ENCODE measurements around the gene CAMK1.

Gene CAMK1

DNA sequence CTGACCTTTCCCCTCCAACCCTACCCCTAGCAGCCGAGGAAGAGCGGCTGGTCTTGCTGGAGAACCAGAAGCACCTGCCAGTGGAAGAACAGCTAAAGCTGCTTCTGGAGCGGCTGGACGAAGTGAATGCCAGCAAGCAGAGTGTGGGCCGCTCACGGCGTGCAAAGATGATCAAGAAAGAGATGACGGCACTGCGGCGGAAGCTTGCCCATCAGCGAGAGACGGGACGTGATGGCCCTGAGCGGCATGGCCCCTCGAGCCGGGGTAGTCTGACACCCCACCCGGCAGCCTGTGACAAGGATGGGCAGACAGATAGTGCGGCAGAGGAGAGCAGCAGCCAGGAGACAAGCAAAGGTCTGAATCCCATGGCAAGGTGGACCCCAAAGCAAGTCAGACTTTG is 26.2 kb downstream of the CAMK1 start:
- in situ Hi-C loops (cut with MboI; ENCODE audit: low sequenced_read_pairs), result no loop called here

DNA sequence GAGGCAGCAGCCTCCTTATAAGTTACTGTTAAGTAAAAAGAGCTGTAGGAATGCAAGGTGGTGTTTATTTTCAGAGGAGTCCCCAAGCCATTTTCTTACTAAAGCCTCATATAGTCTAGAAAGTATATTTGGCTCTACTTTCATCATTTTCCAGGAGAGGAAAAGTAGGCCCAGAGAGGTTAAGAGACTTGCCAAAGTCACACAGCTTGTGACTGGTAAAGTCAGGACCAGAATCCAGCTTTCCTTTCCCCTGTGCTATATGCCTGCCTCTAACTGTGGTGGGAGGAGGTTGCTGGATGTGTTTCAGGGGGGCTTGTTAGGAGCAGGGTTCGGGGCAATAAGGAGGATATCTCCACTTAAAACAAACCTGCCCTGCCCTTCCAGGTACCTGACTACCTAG is 27.2 kb downstream of the CAMK1 start:
- in situ Hi-C loops (cut with MboI; ENCODE audit: low sequenced_read_pairs), result no loop called here

DNA sequence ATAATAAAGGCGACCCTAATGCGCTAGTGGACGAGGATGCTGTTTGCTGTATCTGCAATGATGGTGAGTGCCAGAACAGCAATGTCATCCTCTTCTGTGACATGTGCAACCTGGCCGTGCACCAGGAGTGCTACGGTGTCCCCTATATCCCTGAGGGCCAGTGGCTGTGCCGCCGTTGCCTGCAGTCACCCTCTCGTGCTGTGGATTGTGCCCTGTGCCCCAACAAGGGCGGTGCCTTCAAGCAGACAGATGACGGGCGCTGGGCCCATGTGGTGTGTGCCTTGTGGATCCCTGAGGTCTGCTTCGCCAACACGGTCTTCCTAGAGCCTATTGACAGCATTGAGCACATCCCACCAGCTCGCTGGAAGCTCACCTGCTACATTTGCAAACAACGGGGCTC is 30.6 kb downstream of the CAMK1 start:
- in situ Hi-C loops (cut with MboI; ENCODE audit: low sequenced_read_pairs), result no loop called here

DNA sequence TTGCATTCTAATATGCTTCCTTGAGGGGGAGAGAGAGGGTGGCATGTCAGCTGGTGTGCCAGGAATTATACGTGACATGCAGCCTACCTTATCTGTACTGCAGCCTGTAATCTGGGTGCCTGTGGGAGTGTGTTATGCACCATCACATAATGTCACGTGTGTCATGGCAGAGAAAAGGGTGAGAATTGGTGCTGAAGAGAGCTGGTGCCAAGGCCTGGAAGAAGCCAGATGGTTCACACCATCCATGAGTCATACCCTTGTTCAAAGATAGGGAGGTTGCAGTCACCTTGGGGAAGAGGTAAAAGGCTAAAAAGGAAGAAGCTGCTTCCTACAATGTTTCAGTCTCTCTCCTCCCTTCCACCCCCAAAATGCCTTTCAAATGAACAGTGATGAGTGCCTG is 32.9 kb downstream of the CAMK1 start:
- in situ Hi-C loops (cut with MboI; ENCODE audit: low sequenced_read_pairs), result no loop called here

DNA sequence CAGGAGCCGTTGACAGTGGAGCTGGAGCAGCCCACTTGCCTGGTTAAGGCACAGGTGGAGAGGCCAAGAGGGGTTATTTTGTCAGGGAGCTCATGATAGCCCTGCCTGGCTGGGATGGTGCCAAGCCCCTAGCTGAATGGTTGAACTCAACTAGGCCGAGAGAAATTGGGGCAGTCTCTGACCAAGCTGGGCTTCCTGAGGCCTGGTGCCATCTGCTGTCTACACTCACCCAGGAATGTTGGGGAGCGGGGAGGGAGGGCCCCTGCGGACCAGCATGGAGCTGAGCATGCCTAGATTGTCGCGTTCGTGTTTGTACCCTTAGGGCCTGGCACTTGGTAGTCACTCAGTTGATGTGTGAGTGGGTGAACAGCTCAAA is 37.0 kb downstream of the CAMK1 start:
- in situ Hi-C loops (cut with MboI; ENCODE audit: low sequenced_read_pairs), result no loop called here

DNA sequence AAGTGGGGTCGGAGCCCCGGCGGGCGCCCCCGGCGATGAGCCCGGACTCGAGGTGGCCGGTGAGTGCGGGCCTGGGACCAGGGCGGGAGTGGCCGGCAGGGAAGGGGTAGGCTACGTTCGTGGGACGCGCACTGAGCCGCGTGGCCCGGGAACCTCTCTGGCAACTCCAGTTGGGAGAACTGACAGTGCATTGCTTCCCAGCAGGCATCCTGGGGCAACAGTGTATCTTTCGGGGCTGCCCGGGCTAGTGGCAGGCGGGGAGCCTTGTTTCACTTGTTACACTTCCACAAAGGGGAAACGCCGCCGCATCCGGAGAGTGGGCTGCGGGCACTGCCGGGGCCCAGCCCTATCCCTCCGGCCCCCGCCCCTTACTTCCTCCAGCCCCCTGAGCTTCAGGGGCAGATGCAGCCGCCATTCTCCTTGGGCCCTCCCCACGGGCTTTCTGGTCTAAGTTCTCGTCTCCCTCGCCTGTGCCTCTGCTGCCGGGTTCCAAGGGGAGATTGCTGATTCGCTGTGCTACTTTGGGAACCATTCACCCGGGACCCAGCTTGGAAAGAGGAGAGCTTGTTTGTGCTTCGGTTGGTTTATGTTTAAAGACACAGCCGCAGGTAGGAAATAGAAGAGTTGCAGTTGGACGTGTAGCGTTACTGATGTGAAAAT is 37.5 kb downstream of the CAMK1 start:
- in situ Hi-C loops (cut with MboI; ENCODE audit: low sequenced_read_pairs), result no loop called here

DNA sequence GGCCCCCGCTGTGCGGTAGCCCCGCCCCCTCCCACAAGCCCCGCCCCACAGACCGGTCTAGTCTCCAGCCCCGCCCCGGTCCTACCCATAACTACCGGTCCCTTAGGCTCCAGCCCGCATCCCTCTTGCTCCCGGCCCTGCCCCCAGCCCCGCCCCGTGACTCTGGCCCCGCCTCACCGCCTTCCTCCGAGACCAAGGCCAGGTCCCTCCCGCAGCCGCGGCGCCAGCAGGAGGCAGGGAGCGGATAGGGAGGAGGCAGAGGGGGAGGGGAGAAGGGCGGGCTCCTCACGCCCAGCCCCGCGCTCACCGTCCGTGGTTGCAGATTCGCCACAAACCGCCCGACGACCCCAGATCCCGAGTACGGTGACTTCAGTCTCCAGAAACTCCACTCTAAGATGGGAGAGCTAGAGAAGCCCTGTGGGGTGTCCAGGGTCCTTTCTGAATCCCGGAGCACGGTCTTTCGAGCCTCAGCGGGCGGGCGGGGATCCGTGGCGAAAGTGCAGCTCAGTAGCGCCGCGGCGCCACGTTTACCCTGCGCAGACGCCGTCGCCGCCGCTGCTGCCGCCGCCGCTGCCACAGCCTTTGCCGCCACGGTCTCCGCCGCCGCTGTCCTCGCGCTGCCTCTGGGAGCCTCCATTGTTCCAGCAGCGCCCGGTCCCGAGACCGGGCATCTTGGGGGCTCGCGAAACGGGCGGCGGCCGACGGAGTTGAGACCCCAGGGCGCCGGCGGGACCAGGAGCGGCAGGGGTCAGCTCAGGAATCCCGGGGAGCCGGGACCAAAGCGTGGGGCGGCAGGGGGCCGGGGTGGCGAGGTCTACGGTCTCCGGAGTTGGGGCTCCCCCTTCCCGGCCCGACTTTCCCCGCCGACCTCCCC is 38.3 kb downstream of the CAMK1 start, which contains the start of gene BRPF1:
Gene BRPF1, plus strand, starts transcription at position 530 of the 874 bp plus-strand sequence. CDS start 2,406 bp downstream, outside the sequence.
- in situ Hi-C loops (cut with MboI; ENCODE audit: low sequenced_read_pairs), result no loop called here

DNA sequence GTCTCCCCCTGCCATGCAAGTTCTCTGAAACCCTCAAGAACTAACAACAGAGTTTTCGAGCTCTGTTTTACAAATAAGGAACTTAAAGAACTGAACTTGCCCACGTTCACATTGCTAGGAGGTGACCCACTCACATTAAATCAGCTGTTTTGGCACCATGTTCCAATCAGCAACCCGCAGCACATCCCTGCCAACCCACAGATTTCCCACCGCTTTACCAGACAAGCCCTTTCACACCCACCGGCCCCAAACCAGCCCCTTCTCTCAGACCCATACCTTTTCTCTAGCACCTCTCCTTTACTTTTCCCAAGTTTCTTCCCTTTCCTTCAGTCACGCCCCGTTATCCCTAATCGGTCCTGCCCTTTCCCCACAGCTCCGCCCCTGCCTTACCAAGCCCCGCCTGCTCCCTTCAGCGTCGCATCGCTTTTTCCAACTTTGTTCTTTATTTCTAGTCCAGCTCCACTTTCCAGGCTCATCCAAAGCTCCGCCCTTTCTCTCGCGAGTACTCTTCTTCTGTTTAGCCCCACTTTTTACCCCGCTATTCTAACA is 39.0 kb downstream of the CAMK1 start:
- in situ Hi-C loops (cut with MboI; ENCODE audit: low sequenced_read_pairs), result no loop called here

DNA sequence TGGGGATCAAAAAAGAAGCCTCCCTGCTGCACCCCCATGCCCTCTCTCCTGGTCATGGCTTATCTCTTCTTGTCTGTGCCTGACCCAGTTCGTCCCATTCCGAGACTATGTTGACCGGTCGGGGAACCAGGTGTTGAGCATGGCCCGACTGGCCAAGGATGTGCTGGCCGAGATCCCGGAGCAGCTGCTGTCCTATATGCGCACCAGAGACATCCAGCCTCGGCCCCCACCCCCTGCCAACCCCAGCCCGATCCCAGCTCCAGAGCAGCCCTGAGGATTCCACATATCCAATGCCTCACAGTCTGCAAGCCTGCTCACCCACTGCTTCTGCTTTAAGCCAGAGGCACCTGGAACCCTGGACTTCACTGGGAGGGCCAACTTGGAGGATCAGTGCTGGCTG is 40.3 kb downstream of the CAMK1 start:
- in situ Hi-C loops (cut with MboI; ENCODE audit: low sequenced_read_pairs), result no loop called here

DNA sequence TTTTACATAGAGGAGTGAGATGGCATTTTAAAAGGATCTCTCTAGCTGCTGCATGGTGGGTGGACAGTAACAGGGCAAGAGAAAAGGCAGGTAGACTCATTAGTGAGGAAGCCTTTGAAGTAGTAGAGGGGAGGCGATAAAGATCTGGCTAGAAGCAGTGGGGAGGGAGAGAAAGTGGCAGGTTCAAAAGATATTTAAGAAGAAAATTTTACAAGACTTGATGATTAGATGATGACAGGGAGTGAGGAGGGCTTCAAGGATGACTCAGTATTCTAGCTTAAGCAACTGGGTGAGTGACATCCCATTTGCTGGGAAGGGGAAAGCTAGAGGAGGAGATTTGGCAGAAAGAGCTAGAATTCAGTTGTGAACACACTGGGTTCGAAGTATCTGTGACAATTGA is 42.0 kb downstream of the CAMK1 start:
- in situ Hi-C loops (cut with MboI; ENCODE audit: low sequenced_read_pairs), result no loop called here

DNA sequence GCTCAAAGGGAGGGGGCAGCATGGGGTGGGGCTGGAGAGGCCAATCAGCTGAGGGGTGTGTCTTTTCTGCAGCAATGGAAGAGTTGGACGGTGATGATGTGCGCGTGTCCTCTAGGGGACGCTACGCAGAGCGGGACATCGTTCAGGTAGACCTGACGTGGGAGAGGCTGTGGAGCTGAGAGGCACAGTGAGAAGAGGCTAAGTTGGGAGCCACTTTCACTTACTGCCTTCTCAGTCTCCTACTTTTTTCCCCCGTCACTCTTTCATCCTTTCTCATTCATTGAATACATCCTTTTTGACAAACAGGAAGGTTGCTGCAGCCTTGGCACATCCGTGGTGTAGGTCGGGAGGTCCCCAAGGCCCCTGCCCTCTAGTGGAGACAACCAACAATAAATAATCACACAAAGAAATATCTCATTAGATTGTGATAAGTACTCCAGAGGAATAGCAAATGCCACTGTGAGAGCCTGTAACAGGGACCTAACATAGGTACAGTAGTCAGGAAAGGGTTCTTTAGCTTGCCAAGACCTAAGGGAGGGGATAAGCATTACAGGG is 42.6 kb downstream of the CAMK1 start:
- in situ Hi-C loops (cut with MboI; ENCODE audit: low sequenced_read_pairs), result no loop called here

DNA sequence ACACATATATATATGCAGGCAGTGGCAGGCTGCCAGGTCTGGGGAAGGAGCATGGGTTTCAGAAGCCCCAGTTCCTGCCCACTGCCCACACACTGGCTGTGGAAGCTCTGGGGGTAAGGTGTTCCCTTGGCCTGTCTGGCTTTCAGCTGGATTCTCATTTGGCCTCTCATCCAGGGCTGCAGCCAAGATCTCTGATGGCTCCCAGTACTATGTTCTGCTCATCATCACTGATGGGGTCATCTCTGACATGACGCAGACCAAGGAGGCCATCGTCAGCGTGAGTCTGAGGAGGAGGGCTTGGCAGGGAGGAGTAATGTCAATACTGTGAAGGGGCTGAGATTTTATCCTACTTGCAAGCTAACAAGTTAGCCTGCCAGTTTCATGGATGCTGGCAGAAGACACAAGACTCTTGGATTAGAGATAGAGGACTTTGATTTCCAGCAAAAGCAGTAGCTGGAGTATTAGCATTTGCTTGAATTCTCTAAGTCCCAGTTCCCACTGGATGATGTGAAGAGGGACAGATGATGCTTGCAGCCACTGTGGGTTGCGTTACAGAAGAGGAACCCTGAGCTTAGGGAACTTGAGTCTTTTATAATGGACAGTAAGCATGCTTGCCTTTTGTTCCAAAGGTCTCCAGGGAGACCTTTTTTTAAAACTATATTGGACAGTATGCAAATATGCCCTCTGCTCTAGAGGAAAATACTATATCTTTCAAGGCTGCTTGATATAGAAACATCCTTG is 43.8 kb downstream of the CAMK1 start:
- in situ Hi-C loops (cut with MboI; ENCODE audit: low sequenced_read_pairs), result no loop called here

DNA sequence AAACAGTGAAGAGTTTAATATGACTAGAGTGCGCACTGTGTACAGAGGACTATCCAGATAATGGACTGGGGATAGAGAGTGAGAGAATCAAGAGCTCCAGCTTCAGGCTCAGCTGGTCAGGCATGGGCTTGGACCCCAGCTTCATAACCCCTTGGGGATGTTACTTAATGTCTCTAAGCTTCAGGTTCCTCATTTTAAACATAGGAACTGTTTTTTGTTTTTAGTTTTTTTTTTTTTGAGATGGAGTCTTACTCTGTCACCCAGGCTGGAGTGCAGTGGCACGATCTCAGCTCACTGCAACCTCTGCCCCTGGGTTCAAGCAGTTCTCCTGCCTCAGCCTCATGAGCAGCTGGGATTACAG is 48.1 kb downstream of the CAMK1 start:
- in situ Hi-C loops (cut with MboI; ENCODE audit: low sequenced_read_pairs), result no loop called here

DNA sequence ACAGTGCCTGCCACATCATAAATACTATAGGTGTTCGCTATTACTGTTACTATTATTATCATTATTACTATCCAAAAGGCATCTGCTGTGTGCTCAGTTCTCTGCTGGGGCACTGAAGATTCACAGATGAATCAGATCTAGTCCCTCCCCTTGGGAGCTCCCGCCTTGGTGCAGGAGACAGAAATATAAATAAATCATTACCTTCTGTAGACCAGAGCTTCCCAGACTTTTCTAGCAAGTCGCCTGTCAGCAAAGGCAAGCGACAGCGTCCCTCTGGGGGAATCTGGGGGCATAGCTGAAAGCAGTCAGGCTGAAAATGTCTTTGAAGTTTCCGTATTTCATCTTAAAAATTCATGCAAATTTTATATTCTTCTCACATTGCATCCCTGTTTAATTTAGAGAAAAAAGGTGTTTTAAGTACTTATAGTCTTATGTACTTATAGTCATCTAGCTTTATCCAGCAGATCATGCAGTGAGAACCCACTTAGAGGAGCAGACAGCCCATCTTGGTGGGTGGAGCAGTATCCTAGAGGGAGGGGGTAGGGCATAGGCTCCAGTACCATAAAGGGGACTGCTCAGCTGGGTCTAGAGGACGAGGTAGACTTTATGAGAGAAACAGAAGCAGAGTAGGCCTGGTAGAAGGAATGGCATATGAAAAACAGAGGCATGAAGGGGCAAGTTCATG is 48.6 kb downstream of the CAMK1 start:
- in situ Hi-C loops (cut with MboI; ENCODE audit: low sequenced_read_pairs), result no loop called here

DNA sequence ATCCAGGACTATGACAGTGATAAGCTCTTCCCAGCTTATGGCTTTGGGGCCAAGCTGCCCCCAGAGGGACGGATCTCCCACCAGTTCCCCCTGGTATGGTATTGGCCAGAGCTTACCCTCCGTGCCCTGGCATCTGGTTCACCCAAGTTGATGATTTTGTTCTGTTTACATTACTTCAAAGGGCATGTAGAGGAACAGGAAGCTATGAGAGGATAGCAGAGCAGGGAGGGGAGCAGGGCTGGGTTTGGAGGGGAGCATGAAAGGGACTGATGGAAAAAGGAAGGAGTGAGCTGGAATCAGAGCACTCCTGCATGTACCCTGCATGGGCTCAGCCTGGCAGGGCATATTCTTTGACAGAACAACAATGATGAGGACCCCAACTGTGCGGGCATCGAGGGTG is 51.6 kb downstream of the CAMK1 start:
- in situ Hi-C loops (cut with MboI; ENCODE audit: low sequenced_read_pairs), result no loop called here

DNA sequence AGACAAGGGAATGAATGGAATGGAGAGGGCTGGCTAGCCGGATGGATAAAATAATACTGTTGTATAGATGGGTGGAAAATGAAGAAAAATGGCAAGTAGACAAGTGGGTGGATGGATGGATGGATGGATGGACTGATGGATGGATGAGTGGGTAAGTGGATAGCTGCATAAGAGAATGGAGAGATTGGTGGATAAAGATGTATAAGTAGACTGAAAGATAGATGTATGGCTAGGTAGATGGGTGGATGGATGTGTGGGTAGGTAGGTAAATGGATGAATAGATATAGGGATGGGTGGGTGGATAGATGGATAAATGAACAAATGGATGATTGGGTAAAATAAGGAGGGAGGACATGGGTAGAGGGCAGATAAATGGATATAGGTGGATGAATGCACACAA is 52.2 kb downstream of the CAMK1 start:
- in situ Hi-C loops (cut with MboI; ENCODE audit: low sequenced_read_pairs), result no loop called here

DNA sequence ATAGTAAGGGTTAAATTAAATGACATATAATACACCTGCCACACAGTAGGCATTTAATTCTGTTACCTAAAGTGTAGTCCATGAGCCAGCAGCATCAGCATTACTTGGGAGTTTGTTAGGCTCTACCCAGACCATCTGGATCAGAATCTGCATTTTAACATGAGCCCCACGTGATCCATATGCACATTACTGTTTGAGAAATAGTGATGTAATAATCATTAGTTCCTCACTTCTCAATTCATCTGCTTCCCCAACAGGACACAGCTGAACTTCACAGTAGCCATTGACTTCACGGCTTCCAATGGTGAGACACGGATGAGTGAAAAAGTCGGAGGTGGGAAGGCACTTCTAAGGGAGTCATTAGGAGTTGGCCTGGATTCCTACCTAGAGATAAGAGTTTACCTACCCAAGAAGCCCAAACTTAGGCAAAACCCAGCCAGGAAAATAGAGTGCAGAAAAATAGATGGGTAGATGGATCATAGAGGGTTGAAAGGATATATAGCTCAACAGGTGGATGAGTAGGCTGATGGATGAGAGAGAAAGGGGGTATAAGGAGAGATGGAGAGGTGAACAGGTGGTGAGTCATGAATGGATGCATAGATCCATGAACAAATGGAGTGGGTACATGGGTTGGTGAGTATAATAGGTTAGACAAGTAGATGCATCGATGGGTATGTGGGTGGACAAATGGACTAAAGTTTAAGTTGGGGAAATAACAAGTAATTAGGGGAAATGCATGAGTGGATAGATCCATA is 52.8 kb downstream of the CAMK1 start:
- in situ Hi-C loops (cut with MboI; ENCODE audit: low sequenced_read_pairs), result no loop called here

DNA sequence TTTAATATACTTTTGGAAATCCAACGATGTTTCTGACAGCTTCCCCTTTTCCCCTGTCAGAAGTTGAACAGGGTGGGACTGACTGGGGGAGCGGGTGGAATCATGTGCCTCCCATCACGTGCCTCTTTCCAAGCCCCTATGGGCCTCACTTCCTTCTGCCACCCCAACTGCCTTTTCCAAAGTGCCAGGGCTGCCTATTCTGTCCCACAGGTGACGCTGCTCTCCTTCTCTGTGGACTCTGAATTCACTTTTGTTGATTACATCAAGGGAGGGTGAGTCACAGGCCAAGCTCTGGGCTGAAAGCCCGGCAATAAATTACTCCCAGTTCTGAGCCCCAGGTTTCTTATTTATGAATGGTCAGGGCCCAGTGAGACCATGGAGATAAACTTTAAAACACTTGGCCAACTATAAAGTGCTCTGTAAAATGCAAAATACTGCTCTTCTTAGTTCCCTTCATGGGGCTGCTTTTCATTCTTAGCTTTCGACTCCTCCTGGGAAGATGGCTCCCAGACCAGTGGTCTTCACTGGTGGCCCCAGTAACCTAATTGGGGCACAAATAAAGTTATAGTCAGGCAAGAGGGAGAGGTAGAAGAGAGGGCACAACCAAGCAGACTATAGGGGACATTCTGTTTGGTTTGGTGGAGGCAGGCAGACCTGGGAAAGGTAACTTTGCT is 53.8 kb downstream of the CAMK1 start:
- in situ Hi-C loops (cut with MboI; ENCODE audit: low sequenced_read_pairs), result no loop called here

DNA sequence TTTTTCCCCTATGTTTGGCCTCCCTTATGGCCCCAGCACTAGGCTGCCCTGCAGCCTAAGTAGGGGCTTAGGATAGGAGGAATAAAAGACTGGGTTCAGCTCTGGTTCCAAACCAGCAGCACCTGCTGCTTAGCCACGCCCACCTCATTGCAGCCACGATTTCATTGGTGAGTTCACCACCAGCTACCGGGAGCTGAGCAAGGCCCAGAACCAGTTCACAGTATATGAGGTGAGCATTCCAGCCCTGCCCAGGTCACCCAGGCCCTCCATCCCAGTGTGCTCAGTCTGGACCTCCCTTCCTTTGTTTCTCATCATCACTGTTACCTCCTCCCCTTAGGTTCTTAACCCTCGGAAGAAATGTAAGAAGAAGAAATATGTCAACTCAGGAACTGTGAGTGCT is 54.6 kb downstream of the CAMK1 start:
- in situ Hi-C loops (cut with MboI; ENCODE audit: low sequenced_read_pairs), result no loop called here

All from HL-60/S4 treated with retinoic acid at 250 ng/mL for 4 days and 3 days (cell line).